Measurements from ENCODE around the gene ABCC5.

The ABCC5 gene

GRCh38 chr3:183975981-183976662 lies 41.6 kb downstream of the ABCC5 start:
- TF ChIP-seq POLR2A (IDR thresholded peaks at IDR 0.05; ENCODE audit: low read length) (no peak), GATA1 (IDR thresholded peaks at IDR 0.05; ENCODE audit: low read depth, low read length) (no peak)
- DNase-seq = peak; percentile 35 to 65

- no peak for DNase-seq
- no peak for TF ChIP-seq POLR2A (IDR thresholded peaks at IDR 0.05; ENCODE audit: low read length)
- no peak for TF ChIP-seq GATA1 (IDR thresholded peaks at IDR 0.05; ENCODE audit: low read depth, low read length)
These were observed 48.9 kb downstream of the ABCC5 start for GRCh38 chr3:183968666-183969245.

- TF ChIP-seq GATA1 (IDR thresholded peaks at IDR 0.05; ENCODE audit: low read depth, low read length) = no peak
- TF ChIP-seq POLR2A (IDR thresholded peaks at IDR 0.05; ENCODE audit: low read length) = no peak
- no peak for DNase-seq
These were observed 50.0 kb downstream of the ABCC5 start for GRCh38 chr3:183967693-183968092.

GRCh38 chr3:183966361-183966791 lies 51.3 kb downstream of the ABCC5 start:
- DNase-seq = no peak
- no peak for TF ChIP-seq GATA1 (IDR thresholded peaks at IDR 0.05; ENCODE audit: low read depth, low read length)
- TF ChIP-seq POLR2A (IDR thresholded peaks at IDR 0.05; ENCODE audit: low read length) = no peak

GRCh38 chr3:183962807-183963206 lies 54.9 kb downstream of the ABCC5 start:
- TF ChIP-seq GATA1 (IDR thresholded peaks at IDR 0.05; ENCODE audit: low read depth, low read length) (no peak), POLR2A (IDR thresholded peaks at IDR 0.05; ENCODE audit: low read length) (no peak)
- no peak for DNase-seq

GRCh38 chr3:183959214-183959613 lies 58.5 kb downstream of the ABCC5 start:
- DNase-seq = peak; percentile 15 to 38
- TF ChIP-seq POLR2A (IDR thresholded peaks at IDR 0.05; ENCODE audit: low read length) (no peak), GATA1 (IDR thresholded peaks at IDR 0.05; ENCODE audit: low read depth, low read length) (no peak)

- no peak for TF ChIP-seq GATA1 (IDR thresholded peaks at IDR 0.05; ENCODE audit: low read depth, low read length)
- no peak for TF ChIP-seq POLR2A (IDR thresholded peaks at IDR 0.05; ENCODE audit: low read length)
- DNase-seq = no peak
These were observed 58.9 kb downstream of the ABCC5 start for GRCh38 chr3:183958775-183959174.

DNA sequence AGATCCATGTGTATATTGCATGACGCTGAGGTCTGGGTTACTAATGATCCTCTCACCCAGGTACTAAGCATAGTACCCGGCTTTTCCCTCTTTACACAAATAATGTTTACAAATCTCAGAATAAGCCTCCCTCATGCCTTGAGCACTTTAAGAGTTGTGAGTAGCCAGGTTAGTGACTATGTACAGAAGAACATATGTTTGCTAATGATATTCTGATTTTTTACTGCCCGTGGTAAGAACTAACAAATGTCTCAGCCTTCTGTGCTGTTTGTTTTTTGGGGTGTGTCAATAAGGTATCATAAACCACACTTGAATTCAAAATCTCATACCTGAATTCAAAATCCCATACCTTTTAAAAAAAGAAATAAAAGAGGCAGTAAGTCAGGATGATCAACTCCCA lies 59.5 kb downstream of the ABCC5 start:
- TF ChIP-seq GATA1 (IDR thresholded peaks at IDR 0.05; ENCODE audit: low read depth, low read length) (no peak), POLR2A (IDR thresholded peaks at IDR 0.05; ENCODE audit: low read length) (no peak)
- DNase-seq = no peak

- TF ChIP-seq POLR2A (IDR thresholded peaks at IDR 0.05; ENCODE audit: low read length) (no peak), GATA1 (IDR thresholded peaks at IDR 0.05; ENCODE audit: low read depth, low read length) (no peak)
- no peak for DNase-seq
These were observed 62.8 kb downstream of the ABCC5 start for GRCh38 chr3:183954875-183955274.

DNA sequence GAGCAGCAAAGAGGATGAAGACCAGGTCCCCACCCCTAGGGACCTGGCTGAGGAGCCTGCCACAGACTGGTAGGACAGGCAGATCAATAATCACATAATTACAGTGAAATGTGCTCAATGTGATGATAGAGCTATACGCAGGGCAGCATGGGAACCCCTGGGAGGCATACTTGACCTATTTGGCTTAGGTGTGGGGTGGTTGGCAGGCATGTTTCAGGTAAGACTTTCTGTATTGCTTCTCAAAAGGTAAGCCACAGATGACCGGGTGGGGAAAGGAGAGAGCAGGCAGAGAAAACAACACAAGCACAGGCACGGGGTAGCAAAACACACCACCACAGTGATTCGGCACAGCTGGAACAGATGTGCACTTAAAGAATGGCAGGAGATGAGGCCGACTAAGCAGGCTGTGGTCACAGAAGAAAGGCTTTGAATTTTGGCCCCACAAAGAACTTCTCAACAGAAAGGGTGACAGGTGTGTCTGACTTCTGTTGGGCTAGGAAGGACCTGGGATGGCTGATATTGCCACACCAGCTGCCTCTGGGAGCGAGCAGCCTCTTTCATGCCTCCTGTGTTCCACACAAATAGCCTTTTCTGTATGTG lies 64.1 kb downstream of the ABCC5 start:
- TF ChIP-seq GATA1 (IDR thresholded peaks at IDR 0.05; ENCODE audit: low read depth, low read length) (no peak), POLR2A (IDR thresholded peaks at IDR 0.05; ENCODE audit: low read length) (no peak)
- DNase-seq = no peak

GRCh38 chr3:183951459-183951858 lies 66.2 kb downstream of the ABCC5 start:
- DNase-seq = no peak
- no peak for TF ChIP-seq POLR2A (IDR thresholded peaks at IDR 0.05; ENCODE audit: low read length)
- TF ChIP-seq GATA1 (IDR thresholded peaks at IDR 0.05; ENCODE audit: low read depth, low read length) = no peak

GRCh38 chr3:183949690-183950089 lies 68.0 kb downstream of the ABCC5 start:
- TF ChIP-seq GATA1 (IDR thresholded peaks at IDR 0.05; ENCODE audit: low read depth, low read length) = no peak
- no peak for TF ChIP-seq POLR2A (IDR thresholded peaks at IDR 0.05; ENCODE audit: low read length)
- no peak for DNase-seq

DNA sequence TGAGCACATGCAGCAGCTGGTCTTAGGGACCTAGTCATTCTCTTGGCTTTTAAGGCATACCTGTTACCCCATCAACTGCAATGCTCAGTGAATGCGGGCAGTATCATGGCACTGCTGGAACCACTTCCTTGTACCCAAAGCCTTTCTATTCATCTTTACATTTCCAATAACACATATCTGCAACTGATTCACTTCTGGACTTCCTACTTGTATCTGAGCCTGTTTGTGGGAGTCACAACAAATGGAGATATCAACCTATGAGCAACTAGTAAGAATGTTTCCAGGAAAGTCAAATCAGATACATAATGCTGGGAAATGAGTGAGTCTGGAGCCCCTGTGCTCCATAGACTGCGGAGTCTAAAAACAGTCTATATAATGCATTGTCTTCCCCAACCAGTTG lies 71.6 kb downstream of the ABCC5 start:
- TF ChIP-seq GATA1 (IDR thresholded peaks at IDR 0.05; ENCODE audit: low read depth, low read length) (no peak), POLR2A (IDR thresholded peaks at IDR 0.05; ENCODE audit: low read length) (no peak)
- DNase-seq = no peak

DNA sequence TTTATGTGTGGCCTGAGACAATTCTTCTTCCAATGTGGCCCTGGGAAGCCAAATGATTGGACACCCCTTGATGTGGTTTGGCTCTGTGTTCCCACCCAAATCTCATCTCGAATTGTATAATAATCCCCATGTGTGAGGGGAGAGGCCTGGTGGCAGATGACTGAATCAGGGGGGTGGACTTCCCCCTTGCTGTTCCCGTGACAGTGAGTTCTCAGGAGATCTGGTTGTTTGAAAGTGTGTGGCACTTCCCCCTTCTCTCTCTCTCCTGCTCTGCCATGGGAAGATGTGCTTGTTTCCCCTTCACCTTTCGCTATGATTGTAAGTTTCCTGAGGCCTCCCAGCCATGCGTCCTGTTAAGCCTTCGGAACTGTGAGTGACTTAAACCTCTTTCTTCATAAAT lies 72.9 kb downstream of the ABCC5 start:
- DNase-seq = no peak
- TF ChIP-seq GATA1 (IDR thresholded peaks at IDR 0.05; ENCODE audit: low read depth, low read length) (no peak), POLR2A (IDR thresholded peaks at IDR 0.05; ENCODE audit: low read length) (no peak)

DNA sequence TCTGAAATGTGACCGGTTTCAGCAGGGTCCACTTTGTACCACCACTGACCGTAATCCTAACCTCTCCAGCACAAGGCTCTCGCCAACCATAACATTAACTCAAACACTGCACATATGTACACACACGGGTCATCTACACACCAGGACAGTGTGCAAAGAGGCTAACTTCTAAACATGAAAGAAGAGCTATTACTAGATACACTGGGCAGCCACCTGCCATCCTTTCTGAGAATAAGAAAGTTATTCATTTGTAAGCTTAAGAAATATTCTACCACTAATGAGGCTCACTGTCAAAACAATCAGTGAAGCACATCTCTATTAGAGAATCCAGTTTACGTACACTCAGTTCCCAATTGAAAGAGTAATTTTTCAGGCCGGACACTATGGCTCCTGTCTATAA lies 73.9 kb downstream of the ABCC5 start:
- DNase-seq = no peak
- TF ChIP-seq POLR2A (IDR thresholded peaks at IDR 0.05; ENCODE audit: low read length) = no peak
- no peak for TF ChIP-seq GATA1 (IDR thresholded peaks at IDR 0.05; ENCODE audit: low read depth, low read length)
